Psoas muscle (tissue), 8 donors: ENCODE measurements around the gene PDE9A. TPM values are rescaled to one million over a fixed set of nuclear protein-coding genes. Genes with fewer than 3 reads are reported as not detected.

Experiments
- ATAC-seq, 4 donors: fragments of 200-7000 bp; cut with Tn5 transposase; one replicate each; pipeline ENCODE4 v1.9.1; 2020; ENCODE audit warnings: moderate library complexity in 3 of 4, mild to moderate bottlenecking in 2 of 4
- DNase-seq, 2 donors: peaks; one replicate each; pipeline ENCODE4 v3.0.0-alpha.2; 2020
- H3K27ac ChIP-seq: fragments of 200-600 bp; one replicate; pipeline ENCODE4 v1.8.0; 2022
- H3K27me3 ChIP-seq, 3 donors: fragments of 200-600 bp in 1 of 3; one replicate each; pipeline versions ENCODE4 v1.6.1 to v1.8.0; 2013 to 2022; ENCODE audit warnings: low read length in 2 of 3, mild to moderate bottlenecking in 2 of 3, moderate library complexity in 1 of 3; ENCODE audit not compliant: insufficient read depth in 3 of 3
- H3K36me3 ChIP-seq, 2 donors: fragments of 200-600 bp in 1 of 2; one replicate each; pipeline versions ENCODE4 v1.6.1 to v1.8.0; 2013 to 2022; ENCODE audit warnings: low read depth in 1 of 2, mild to moderate bottlenecking in 1 of 2, moderate library complexity in 1 of 2; ENCODE audit not compliant: insufficient read depth in 1 of 2
- H3K4me1 ChIP-seq: fragments of 200-600 bp; one replicate; pipeline ENCODE4 v1.8.0; 2022
- H3K4me3 ChIP-seq: fragments of 200-600 bp; one replicate; pipeline ENCODE4 v1.8.0; 2022; ENCODE audit warnings: mild to moderate bottlenecking
- H3K9me3 ChIP-seq: fragments of 200-600 bp; one replicate; pipeline ENCODE4 v1.8.0; 2022
- CTCF ChIP-seq: fragments of 200-600 bp; IDR thresholded peaks from one replicate; pipeline ENCODE4 v1.8.0; 2022; ENCODE audit warnings: antibody characterized with exemption
- WGBS, 3 donors: extraction: QIAGEN DNeasy Blood & Tissue Kit; methylation state at CpG; one replicate each; pipeline versions ENCODE4 v1.1.6 to v1.1.7; 2013; 5-methylcytosine and 5-hydroxymethylcytosine counted together
- intact Hi-C, 2 donors: fragments of 100-400 bp; cut with DNase I; formaldehyde crosslinking; loops; one replicate each; pipeline versions ENCODE4 v1.11.0 to v1.14.2; 2022
- polyA plus RNA-seq, 3 donors: library from polyadenylated mRNA; stranded (reverse); fragments of 200-250 nt; gene quantifications; one replicate each; pipeline ENCODE4 v1.2.3, GENCODE V29; 2013
- total RNA-seq, 4 donors: library from RNA; stranded (reverse); fragmentation: NEBNext Ultra II Directional in 2 of 4; extraction: Animal tissue kit (Norgen Biotek cat#: 25700) in 2 of 4; gene quantifications; one replicate each; pipeline versions ENCODE4 v1.2.1 to v1.2.4, GENCODE V29; 2021 to 2023
- donor health status: healthy with polysubstance abuse.
- donor health status: DM: no; HTN: no; CAD: no; lungs with moderate emphysema.
- donor health status: Bipolar disorder and iron deficiency.
- donor health status: healthy.
- donor health status: DM: yes; HTN: yes; CAD: no.
- donor health status: DM: no; HTN: no; CAD: no.
- donor health status: DM: no; HTN: no; CAD: no.
- donor health status: DM: yes; HTN: yes; CAD: no.

PDE9A gene
- total and polyA plus RNA-seq, 7 donors = 1.2 to 4.3 (median 1.8) TPM

- DNase-seq (no peak), ATAC-seq (no peak)
- H3K4me3 ChIP-seq = no peak overlapping the region
- 55 to 70% (median 60%) methylated on average over 20 to 21 of the region's 21 CpGs for WGBS, 3 donors
- no peaks in the 10 kb centered on the region for H3K4me1 ChIP-seq
- intact Hi-C loops = no loop called here
- H3K9me3 ChIP-seq = no peaks in the 10 kb centered on the region
- H3K36me3 ChIP-seq = no peaks in the 10 kb centered on the region
- no peak overlapping the region for H3K27ac ChIP-seq
- TF ChIP-seq CTCF = no peak
- H3K27me3 ChIP-seq = peaks cover 0 to 5% (median 2%) of the 10 kb centered on the region in 3 donors
These were observed 107.7 kb downstream of the PDE9A start for GRCh38 chr21:42760951-42761751.

- H3K27me3 ChIP-seq = peaks cover 0 to 5% (median 2%) of the 10 kb centered on the region in 3 donors
- WGBS, 3 donors = 90 to 93% (median 91%) methylated on average over 17 to 18 of the region's 18 CpGs
- DNase-seq = no peak
- intact Hi-C loops = no loop called here
- no peak overlapping the region for H3K4me3 ChIP-seq
- no peak for ATAC-seq
- H3K27ac ChIP-seq = no peak overlapping the region
- no peak for TF ChIP-seq CTCF
- no peaks in the 10 kb centered on the region for H3K9me3 ChIP-seq
- no peaks in the 10 kb centered on the region for H3K4me1 ChIP-seq
- no peaks in the 10 kb centered on the region for H3K36me3 ChIP-seq
These were observed 108.4 kb downstream of the PDE9A start for GRCh38 chr21:42761776-42762335.

DNA sequence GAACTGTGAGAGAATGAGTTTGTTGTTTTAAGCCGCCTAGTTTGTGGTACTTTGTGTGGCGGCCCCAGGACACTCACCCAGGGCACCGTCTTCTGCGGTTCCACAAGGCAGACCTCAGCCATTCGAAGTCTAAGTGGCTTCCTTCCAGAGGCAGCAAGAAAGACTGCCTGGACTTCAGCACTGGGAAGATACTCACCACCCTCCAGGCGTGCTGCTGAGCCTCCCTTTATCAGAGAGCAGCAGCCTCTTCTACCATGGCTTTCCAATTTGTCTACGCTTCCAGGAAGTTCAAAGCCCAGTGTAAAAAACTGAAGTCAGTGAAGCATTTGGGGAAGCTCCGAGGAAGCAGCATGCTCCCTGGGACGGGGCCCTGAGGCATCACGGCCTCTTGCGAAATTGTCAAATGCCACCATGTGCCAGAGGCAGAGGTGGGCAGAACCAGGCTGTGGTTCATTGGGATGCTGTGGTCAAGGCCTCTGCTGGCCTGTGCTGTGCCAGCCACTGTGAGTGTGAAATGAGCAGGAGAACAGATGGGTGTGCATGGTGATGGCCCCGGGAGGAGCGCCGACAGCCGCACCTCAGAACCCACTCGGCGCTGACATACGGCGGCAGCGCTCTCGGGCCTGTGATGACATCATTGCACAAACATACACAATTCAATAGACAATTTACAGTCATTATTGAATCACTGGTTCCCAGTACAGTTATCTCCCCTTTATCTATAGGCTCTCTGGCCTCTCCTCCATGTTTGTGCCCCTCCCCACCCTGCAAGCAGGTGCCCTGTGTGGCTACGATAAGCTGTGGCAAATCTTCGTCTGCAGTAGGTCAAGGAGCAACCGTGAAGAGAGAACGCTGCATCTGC lies 110.4 kb downstream of the PDE9A start:
- no peak for ATAC-seq
- Histone ChIP-seq H3K27ac (no peak overlapping the region), H3K27me3 (peaks cover 0 to 5% (median 2%) of the 10 kb centered on the region in 3 donors), H3K9me3 (no peaks in the 10 kb centered on the region), H3K4me3 (no peak overlapping the region), H3K4me1 (no peaks in the 10 kb centered on the region), H3K36me3 (no peaks in the 10 kb centered on the region)
- 88 to 93% (median 90%) methylated on average over 25 of the region's 25 CpGs for WGBS, 3 donors
- intact Hi-C loops = no loop called here
- DNase-seq = no peak
- TF ChIP-seq CTCF = no peak

DNA sequence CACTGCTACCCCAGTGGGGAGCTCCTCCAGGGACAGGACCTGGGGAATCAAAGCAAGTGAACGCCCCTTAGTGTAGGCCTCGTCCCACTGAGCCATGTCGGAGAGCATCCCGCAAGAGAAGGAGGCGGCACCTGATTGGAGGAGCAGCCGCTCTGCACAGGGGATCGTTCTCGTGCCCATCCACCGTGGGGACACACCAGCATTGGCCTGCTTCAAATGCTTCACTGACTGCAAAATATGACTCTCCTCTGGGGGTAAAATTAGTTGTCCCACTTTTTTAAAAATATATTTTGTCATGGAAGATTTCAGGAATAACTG lies 111.0 kb downstream of the PDE9A start:
- Histone ChIP-seq H3K4me1 (no peaks in the 10 kb centered on the region), H3K9me3 (no peaks in the 10 kb centered on the region), H3K4me3 (no peak overlapping the region), H3K36me3 (no peaks in the 10 kb centered on the region), H3K27ac (no peak overlapping the region), H3K27me3 (peaks cover 0 to 5% (median 2%) of the 10 kb centered on the region in 3 donors)
- WGBS, 3 donors = 89 to 92% (median 92%) methylated on average over 9 of the region's 9 CpGs
- intact Hi-C loops = no loop called here
- ATAC-seq (no peak), DNase-seq (no peak)
- TF ChIP-seq CTCF = no peak
